Measurements from ENCODE around the gene LRRIQ4.

- TF ChIP-seq, protein P1, sequence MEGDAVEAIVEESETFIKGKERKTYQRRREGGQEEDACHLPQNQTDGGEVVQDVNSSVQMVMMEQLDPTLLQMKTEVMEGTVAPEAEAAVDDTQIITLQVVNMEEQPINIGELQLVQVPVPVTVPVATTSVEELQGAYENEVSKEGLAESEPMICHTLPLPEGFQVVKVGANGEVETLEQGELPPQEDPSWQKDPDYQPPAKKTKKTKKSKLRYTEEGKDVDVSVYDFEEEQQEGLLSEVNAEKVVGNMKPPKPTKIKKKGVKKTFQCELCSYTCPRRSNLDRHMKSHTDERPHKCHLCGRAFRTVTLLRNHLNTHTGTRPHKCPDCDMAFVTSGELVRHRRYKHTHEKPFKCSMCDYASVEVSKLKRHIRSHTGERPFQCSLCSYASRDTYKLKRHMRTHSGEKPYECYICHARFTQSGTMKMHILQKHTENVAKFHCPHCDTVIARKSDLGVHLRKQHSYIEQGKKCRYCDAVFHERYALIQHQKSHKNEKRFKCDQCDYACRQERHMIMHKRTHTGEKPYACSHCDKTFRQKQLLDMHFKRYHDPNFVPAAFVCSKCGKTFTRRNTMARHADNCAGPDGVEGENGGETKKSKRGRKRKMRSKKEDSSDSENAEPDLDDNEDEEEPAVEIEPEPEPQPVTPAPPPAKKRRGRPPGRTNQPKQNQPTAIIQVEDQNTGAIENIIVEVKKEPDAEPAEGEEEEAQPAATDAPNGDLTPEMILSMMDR (IDR thresholded peaks at IDR 0.05): no peak
- no peak for TF ChIP-seq POLR2A (IDR thresholded peaks at IDR 0.05)
Observed at GRCh38 chr3:169864270-169864669, 51.6 kb downstream of the LRRIQ4 start.

Measured in tibial nerve (tissue), 3 donors.